ENCODE data around the gene BRMS1. TPM values are rescaled to one million over a fixed set of nuclear protein-coding genes. Genes with fewer than 3 reads are reported as not detected.
A peak's percentile ranks its signal among the peaks of the same experiment; 100 is the strongest.

Gene BRMS1
- total and polyA plus RNA-seq, 2 donors from 2014 or later = 32.8 to 69.7 TPM

DNA sequence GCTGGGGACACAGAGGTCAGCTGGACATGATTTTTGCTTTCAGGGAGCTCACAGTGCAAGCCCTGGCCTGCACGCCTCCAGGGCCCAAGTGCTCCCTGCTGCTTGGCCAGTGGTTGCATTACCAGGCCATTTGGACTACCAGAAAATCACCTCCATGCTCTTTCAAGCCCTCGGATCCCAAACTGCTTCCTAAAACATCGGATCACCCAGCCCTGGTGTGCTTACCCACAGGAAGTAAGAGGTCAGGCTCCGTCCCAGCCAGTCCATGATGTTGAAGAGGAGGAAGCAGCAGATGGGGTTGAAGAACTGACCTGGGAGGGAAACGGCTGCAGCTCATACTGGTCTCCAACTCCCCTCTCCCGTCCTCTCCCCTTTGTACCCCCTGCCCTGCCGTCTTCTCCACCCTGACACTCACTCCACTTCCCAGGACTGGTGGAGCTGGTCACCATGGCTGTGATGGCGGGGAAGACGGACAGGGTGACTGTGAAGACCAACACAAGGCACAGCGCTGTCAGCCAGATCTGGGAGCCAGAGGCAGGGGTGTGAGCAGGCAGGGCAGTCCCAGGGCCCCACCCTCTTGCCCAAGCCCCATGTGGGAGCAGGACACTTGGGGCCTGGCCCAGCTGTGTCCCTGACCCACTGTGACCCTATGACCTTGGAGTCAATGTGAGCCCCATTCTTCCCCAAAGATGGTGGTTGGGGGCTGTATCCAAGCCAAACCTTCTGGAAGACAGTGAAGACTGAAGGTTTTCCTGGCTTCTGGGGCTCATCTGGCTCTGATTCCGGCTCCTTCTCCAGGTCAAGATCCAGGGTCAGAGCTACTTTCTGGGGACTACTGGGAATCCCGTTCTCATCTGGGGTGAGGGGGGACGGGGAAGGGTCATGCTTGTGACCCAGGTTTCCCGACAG lies 21.1 kb upstream of the BRMS1 start:
- FAIRE-seq (no peak), DNase-seq (no peak)
- Histone ChIP-seq H3K36me3 (ENCODE audit: control insufficient read depth in 2 of 3, insufficient read depth in 3 of 3, low read length in 3 of 3) (peaks cover 0 to 4% (median 0%) of the 10 kb centered on the region in 3 donors), H3K27me3 (ENCODE audit: control insufficient read depth, insufficient read depth, low read length) (no peaks in the 10 kb centered on the region), H3K9ac (ENCODE audit: low read length in 3 of 3) (no peak overlapping the region), H3K9me3 (ENCODE audit: control insufficient read depth in 2 of 3, insufficient read depth in 1 of 3, low read length in 3 of 3) (no peaks in the 10 kb centered on the region), H3K4me3 (ENCODE audit: low read length in 3 of 3) (no peak overlapping the region), H3K27ac (ENCODE audit: low read depth in 2 of 2, low read length in 2 of 2) (no peak overlapping the region), H3K4me1 (ENCODE audit: control insufficient read depth in 2 of 3, insufficient read depth in 2 of 3, low read depth in 1 of 3, low read length in 3 of 3) (peaks cover 0 to 6% (median 0%) of the 10 kb centered on the region in 3 donors)
- TF ChIP-seq, protein P1, sequence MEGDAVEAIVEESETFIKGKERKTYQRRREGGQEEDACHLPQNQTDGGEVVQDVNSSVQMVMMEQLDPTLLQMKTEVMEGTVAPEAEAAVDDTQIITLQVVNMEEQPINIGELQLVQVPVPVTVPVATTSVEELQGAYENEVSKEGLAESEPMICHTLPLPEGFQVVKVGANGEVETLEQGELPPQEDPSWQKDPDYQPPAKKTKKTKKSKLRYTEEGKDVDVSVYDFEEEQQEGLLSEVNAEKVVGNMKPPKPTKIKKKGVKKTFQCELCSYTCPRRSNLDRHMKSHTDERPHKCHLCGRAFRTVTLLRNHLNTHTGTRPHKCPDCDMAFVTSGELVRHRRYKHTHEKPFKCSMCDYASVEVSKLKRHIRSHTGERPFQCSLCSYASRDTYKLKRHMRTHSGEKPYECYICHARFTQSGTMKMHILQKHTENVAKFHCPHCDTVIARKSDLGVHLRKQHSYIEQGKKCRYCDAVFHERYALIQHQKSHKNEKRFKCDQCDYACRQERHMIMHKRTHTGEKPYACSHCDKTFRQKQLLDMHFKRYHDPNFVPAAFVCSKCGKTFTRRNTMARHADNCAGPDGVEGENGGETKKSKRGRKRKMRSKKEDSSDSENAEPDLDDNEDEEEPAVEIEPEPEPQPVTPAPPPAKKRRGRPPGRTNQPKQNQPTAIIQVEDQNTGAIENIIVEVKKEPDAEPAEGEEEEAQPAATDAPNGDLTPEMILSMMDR (IDR thresholded peaks at IDR 0.05; ENCODE audit: borderline replicate concordance, extremely low read depth, insufficient read depth) = no peak
- intact Hi-C loops (cut with DNase I) = loop anchor here (5.0 kb wide), 1 partner anchor 189 kb away; no protein-coding TSS in a partner anchor

DNA sequence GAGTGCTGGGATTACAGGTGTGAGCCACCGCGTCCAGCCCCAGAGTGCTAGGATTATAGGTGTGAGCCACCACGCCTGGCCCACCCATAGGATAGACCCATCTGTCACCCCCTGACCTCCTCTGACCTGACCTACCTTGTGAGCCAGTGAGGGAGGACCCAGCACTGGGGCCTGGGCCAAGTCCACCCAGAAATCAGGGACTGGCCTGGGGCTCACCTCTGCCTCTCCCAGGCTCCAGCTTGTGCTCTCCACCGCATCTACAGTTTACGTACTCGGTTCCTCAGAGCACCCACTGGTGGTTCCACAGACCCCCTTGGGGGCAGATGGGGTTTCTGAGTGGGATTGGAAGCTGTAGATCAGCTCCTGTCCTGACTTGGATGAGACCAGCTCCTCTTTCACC lies 20.3 kb upstream of the BRMS1 start:
- Histone ChIP-seq H3K36me3 (ENCODE audit: control insufficient read depth in 2 of 3, insufficient read depth in 3 of 3, low read length in 3 of 3) (peaks cover 0 to 4% (median 0%) of the 10 kb centered on the region in 3 donors), H3K4me3 (ENCODE audit: low read length in 3 of 3) (no peak overlapping the region), H3K9me3 (ENCODE audit: control insufficient read depth in 2 of 3, insufficient read depth in 1 of 3, low read length in 3 of 3) (no peaks in the 10 kb centered on the region), H3K9ac (ENCODE audit: low read length in 3 of 3) (no peak overlapping the region), H3K27ac (ENCODE audit: low read depth in 2 of 2, low read length in 2 of 2) (no peak overlapping the region), H3K27me3 (ENCODE audit: control insufficient read depth, insufficient read depth, low read length) (no peaks in the 10 kb centered on the region), H3K4me1 (ENCODE audit: control insufficient read depth in 2 of 3, insufficient read depth in 2 of 3, low read depth in 1 of 3, low read length in 3 of 3) (peaks cover 0 to 4% (median 0%) of the 10 kb centered on the region in 3 donors)
- DNase-seq = no peak
- FAIRE-seq = no peak
- TF ChIP-seq, protein P1 (IDR thresholded peaks at IDR 0.05; ENCODE audit: borderline replicate concordance, extremely low read depth, insufficient read depth) = no peak
- intact Hi-C loops (cut with DNase I) = loop anchor here (5.0 kb wide), 1 partner anchor 188 kb away; no protein-coding TSS in a partner anchor

DNA sequence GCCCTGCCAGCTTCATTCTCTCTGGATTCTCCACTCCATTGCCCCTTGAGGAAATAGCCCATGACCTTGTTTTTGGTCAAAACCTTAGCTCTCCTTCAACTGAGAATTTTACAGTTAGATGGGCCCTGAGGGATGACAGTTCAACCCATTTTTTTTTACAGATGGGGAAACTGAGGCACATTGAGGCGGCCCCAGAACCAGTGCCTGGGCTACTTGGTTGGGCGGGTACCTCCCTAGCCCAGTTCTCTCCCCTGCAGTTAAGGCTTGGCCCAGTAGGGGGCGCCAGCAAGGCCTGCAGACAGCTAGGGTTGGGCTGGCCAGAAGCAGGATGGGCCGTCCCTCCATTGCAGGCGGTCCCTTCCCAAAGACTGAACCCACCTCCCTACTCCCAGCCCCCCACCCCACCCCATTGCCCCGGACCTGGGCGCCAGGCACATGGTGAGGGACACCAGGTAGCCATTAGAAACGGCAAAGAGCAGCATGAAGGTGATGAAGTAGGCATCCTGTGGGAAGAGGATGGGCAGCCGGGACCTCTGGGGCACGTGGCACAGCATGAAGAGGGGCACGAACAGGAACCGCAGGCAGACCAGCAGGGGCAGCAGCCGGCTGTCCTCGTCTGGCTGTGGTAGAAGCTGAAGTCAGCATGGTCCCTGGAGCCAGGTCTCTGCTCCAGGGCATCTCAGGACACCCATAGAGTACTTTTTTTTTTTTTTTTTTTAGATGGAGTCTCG lies 19.1 kb upstream of the BRMS1 start:
- TF ChIP-seq, protein P1 (IDR thresholded peaks at IDR 0.05; ENCODE audit: borderline replicate concordance, extremely low read depth, insufficient read depth) = peak; percentile 30
- Histone ChIP-seq H3K4me1 (ENCODE audit: control insufficient read depth in 2 of 3, insufficient read depth in 2 of 3, low read depth in 1 of 3, low read length in 3 of 3) (no peaks in the 10 kb centered on the region), H3K27ac (ENCODE audit: low read depth in 2 of 2, low read length in 2 of 2) (no peak overlapping the region), H3K9me3 (ENCODE audit: control insufficient read depth in 2 of 3, insufficient read depth in 1 of 3, low read length in 3 of 3) (no peaks in the 10 kb centered on the region), H3K27me3 (ENCODE audit: control insufficient read depth, insufficient read depth, low read length) (no peaks in the 10 kb centered on the region), H3K36me3 (ENCODE audit: control insufficient read depth in 2 of 3, insufficient read depth in 3 of 3, low read length in 3 of 3) (peaks cover 0 to 4% (median 0%) of the 10 kb centered on the region in 3 donors), H3K4me3 (ENCODE audit: low read length in 3 of 3) (no peak overlapping the region), H3K9ac (ENCODE audit: low read length in 3 of 3) (no peak overlapping the region)
- intact Hi-C loops (cut with DNase I) = no loop called here
- FAIRE-seq (no peak), DNase-seq (peak in 2 of 5 donors; percentile 33 to 76)

Measured in kidney (tissue), 14 donors.